Right lobe of liver (tissue), 4 donors: ENCODE data around the gene ZSWIM5.

Source experiments
- POLR2A ChIP-seq: fragments of 450-650 bp; IDR thresholded peaks from one replicate; pipeline ENCODE4 v1.6.1; 2017; ENCODE audit warnings: antibody characterized with exemption, mild to moderate bottlenecking
- TF ChIP-seq, protein P1 (sequence below), 4 donors: fragments of 200-600 bp in 3 of 4; fragments of 450-650 bp in 1 of 4; IDR thresholded peaks; one replicate each; pipeline versions ENCODE4 v1.5.1 to v1.8.0; 2016 to 2022; ENCODE audit warnings: antibody characterized with exemption in 4 of 4, mild to moderate bottlenecking in 2 of 4
- donor health status: DM: no; HTN: no; CAD: no.
- donor health status: DM: no; HTN: no; CAD: no.
- donor health status: DM: no; HTN: yes; CAD: no.

DNA sequence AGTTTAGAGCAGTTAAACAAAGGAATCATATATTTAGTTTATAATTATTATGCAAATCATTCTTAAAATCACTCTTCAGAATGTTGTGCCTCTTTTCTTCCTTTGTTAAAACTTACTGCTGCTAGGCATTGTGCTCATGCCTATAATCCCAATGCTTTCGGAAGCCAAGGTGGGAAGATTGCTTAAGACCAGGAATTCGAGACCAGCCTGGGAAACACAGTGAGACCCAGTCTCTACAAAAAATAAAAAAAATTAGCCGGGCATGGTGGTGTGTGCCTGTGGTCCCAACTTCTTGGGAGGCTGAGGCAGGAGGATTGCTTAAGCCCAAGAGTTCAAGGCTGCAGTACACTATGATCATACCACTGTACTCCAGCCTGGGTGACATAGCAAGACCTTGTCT, 33.6 kb downstream of the ZSWIM5 start:
- TF ChIP-seq, protein P1, sequence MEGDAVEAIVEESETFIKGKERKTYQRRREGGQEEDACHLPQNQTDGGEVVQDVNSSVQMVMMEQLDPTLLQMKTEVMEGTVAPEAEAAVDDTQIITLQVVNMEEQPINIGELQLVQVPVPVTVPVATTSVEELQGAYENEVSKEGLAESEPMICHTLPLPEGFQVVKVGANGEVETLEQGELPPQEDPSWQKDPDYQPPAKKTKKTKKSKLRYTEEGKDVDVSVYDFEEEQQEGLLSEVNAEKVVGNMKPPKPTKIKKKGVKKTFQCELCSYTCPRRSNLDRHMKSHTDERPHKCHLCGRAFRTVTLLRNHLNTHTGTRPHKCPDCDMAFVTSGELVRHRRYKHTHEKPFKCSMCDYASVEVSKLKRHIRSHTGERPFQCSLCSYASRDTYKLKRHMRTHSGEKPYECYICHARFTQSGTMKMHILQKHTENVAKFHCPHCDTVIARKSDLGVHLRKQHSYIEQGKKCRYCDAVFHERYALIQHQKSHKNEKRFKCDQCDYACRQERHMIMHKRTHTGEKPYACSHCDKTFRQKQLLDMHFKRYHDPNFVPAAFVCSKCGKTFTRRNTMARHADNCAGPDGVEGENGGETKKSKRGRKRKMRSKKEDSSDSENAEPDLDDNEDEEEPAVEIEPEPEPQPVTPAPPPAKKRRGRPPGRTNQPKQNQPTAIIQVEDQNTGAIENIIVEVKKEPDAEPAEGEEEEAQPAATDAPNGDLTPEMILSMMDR (IDR thresholded peaks at IDR 0.05) = no peak
- no peak for TF ChIP-seq POLR2A
